ENCODE measurements around the gene MYL12A.

The MYL12A gene

GRCh38 chr18:3211236-3211992 lies 36.2 kb upstream of the MYL12A start:
- no peak overlapping the region for H3K4me3 ChIP-seq (replicated peaks in 1 of 2; ENCODE audit: low read depth in 2 of 2, low read length in 2 of 2)
- DNase-seq (ENCODE audit: low read depth in 2 of 2), result peak; percentile 11 to 65
- TF ChIP-seq, protein P1, sequence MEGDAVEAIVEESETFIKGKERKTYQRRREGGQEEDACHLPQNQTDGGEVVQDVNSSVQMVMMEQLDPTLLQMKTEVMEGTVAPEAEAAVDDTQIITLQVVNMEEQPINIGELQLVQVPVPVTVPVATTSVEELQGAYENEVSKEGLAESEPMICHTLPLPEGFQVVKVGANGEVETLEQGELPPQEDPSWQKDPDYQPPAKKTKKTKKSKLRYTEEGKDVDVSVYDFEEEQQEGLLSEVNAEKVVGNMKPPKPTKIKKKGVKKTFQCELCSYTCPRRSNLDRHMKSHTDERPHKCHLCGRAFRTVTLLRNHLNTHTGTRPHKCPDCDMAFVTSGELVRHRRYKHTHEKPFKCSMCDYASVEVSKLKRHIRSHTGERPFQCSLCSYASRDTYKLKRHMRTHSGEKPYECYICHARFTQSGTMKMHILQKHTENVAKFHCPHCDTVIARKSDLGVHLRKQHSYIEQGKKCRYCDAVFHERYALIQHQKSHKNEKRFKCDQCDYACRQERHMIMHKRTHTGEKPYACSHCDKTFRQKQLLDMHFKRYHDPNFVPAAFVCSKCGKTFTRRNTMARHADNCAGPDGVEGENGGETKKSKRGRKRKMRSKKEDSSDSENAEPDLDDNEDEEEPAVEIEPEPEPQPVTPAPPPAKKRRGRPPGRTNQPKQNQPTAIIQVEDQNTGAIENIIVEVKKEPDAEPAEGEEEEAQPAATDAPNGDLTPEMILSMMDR (IDR thresholded peaks at IDR 0.05; ENCODE audit: low read depth, low read length), result no peak

DNA sequence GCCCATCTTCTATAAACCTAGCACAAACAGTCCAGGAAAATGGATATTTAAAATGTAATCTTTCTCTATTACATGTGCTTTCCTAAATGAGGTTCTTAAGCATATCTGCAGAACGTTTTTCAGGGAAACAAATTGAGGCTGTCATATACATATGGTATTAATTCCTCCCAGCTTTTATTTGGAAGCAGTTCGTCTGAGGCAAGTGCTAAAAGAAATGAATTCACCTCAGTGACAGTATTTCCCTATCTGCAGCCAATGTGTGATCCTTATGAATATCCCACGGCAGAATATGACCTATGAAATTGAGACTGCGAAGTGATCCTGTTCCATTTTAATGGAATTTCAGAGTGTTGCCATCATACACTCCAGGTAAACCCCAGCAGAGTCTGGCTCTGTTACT lies 34.9 kb upstream of the MYL12A start:
- TF ChIP-seq, protein P1 (IDR thresholded peaks at IDR 0.05; ENCODE audit: low read depth, low read length), result no peak
- DNase-seq (ENCODE audit: low read depth in 2 of 2), result no peak
- H3K4me3 ChIP-seq (replicated peaks in 1 of 2; ENCODE audit: low read depth in 2 of 2, low read length in 2 of 2), result no peak overlapping the region

- TF ChIP-seq, protein P1 (IDR thresholded peaks at IDR 0.05; ENCODE audit: low read depth, low read length), result no peak
- no peak overlapping the region for H3K4me3 ChIP-seq (replicated peaks in 1 of 2; ENCODE audit: low read depth in 2 of 2, low read length in 2 of 2)
- DNase-seq (ENCODE audit: low read depth in 2 of 2), result peak; percentile 30 to 38
Observed at GRCh38 chr18:3213300-3214059, 34.1 kb upstream of the MYL12A start.

DNA sequence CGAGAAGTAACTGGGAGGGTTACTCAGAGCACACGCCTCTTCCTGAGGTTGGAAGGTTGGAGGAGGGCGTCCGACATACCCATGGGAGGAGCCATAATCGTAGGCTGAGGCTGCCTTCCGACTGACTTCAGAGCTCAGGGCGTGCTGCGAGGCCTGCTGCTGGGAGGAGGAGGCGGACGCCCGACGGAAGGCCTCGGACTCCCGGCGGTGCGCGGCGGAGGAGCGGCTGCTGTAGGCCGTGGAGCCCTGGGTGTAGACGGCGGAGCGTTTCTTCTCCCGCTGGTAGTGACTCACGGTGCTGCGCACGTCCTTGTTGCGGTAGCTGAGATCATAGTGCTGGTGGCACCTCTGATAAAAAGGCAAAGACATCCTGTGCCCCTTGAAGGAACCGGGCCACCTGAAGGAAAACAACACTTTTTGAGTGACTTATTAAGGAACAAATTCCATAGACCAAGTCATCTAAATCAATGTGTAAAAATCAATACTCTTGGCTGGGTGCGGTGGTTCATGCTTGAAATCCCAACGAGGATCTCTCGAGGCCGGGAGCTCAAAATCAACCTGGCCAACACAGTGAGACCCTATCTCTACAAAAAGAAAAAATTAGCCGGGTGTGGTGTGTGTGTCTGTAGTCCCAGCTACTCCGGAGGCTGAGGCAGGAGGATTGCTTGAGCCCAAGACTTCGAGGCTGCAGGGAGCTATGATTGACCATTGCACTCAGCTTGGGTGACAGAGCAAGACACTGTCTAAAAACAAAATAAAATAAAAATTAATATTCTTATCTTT lies 32.6 kb upstream of the MYL12A start:
- TF ChIP-seq, protein P1 (IDR thresholded peaks at IDR 0.05; ENCODE audit: low read depth, low read length), result no peak
- H3K4me3 ChIP-seq (replicated peaks in 1 of 2; ENCODE audit: low read depth in 2 of 2, low read length in 2 of 2), result no peak overlapping the region
- DNase-seq (ENCODE audit: low read depth in 2 of 2), result no peak

- TF ChIP-seq, protein P1 (IDR thresholded peaks at IDR 0.05; ENCODE audit: low read depth, low read length), result no peak
- no peak overlapping the region for H3K4me3 ChIP-seq (replicated peaks in 1 of 2; ENCODE audit: low read depth in 2 of 2, low read length in 2 of 2)
- no peak for DNase-seq (ENCODE audit: low read depth in 2 of 2)
Observed at GRCh38 chr18:3216987-3217386, 30.6 kb upstream of the MYL12A start.

DNA sequence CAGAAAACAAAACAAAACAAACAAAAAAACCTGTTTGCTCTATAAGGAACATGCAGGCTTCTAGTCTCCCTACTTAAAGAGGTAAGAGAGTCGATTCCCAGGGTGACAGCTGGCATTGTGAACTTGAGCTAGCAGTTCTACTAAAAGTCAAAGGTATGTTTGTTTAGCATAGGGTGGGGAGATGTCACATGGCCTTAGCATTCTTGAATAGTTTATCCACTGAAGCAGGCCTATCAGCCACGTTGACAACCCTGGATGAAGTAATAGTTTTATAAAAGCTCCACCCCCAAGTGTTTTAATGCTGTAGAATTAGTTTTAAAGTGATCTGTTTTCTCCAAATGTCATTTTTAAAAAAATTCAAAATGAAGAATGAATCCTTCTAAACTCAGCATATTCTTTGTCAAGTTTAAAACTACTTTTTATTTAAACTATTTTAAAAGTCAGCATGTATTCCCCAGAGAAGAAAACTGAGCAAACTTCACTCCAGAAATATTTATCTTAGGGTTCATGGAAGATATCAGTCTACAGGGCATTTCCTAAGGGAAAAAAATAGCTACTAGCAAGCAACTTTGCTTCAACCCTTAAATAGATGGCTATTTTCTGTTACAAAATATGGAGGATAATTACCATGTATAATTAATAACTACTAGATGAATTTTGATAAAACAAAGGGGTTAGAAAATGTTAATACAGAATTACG lies 29.5 kb upstream of the MYL12A start:
- TF ChIP-seq, protein P1 (IDR thresholded peaks at IDR 0.05; ENCODE audit: low read depth, low read length), result no peak
- DNase-seq (ENCODE audit: low read depth in 2 of 2), result peak; percentile 26 to 59
- H3K4me3 ChIP-seq (replicated peaks in 1 of 2; ENCODE audit: low read depth in 2 of 2, low read length in 2 of 2), result no peak overlapping the region
